ENCODE data around the gene CCDC91. TPM values are rescaled to one million over a fixed set of nuclear protein-coding genes. Genes with fewer than 3 reads are reported as not detected.

CCDC91 gene
- polyA plus RNA-seq, 1 donor from 2014 or later = 11.6 TPM

DNA sequence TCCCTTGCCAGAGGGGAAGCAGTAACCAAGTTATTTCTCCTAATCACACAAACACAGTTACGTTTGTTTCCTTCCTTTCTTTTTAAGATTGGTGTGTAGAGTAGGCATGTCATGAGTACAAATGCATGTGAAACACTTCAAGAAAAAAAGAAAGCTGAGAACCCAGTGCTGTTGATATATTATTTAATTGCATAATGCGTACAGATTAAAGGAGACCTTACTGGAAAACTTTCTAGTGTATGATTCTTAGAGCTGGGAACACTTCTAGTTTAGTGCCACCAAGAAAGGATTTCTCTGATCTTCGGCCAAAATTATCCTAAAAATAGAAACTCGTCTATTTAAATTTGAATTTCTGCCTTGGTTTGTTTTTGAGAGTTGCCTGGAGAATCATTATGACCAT, 365.5 kb downstream of the CCDC91 start:
- H3K4me3 ChIP-seq (ENCODE audit: low read length) = no peak overlapping the region
- no peaks in the 10 kb centered on the region for H3K27me3 ChIP-seq (ENCODE audit: insufficient read depth, low read depth, low read length)
- no peaks in the 10 kb centered on the region for H4K20me1 ChIP-seq (ENCODE audit: insufficient read depth)
- TF ChIP-seq TAF1 (IDR thresholded peaks at IDR 0.05; ENCODE audit: low read depth) = no peak
- H3K9me3 ChIP-seq (ENCODE audit: low read length) = no peaks in the 10 kb centered on the region
- no peaks in the 10 kb centered on the region for H3K36me3 ChIP-seq (ENCODE audit: insufficient read depth, low read length)
- no peaks in the 10 kb centered on the region for H3K9me2 ChIP-seq (ENCODE audit: insufficient read depth, low read length)
- no peaks in the 10 kb centered on the region for H3K79me2 ChIP-seq (replicated peaks; ENCODE audit: insufficient read depth, low read length)
- no peak overlapping the region for H2AFZ ChIP-seq (ENCODE audit: low read depth, low read length)
- no peak overlapping the region for H3K27ac ChIP-seq (ENCODE audit: low read length)
- no peak overlapping the region for H3K4me2 ChIP-seq (ENCODE audit: low read length)
- H3K9ac ChIP-seq (ENCODE audit: low read length) = no peak overlapping the region
- H3F3A ChIP-seq (ENCODE audit: insufficient read depth, low read length, poor library complexity, severe bottlenecking) = no peaks in the 10 kb centered on the region

DNA sequence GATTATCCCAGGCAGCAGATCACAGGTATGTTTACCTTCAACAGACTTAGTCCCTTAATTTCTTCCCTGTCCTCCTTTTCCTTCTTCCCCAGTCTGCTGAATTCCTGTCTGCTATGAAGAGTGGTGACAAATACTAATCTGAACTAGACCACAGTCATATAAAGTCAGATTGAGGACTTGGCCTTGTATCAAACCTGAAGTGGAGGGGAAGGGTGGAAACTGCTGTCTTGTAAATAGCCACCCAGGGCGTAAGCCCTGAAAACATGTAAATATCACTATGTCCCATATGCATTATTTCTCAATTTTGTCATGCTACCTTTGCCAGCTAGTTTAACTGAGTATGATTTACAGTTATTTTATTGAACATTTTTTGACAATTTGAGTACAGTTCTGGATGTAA, 368.0 kb downstream of the CCDC91 start:
- H3K9me3 ChIP-seq (ENCODE audit: low read length) = no peaks in the 10 kb centered on the region
- H4K20me1 ChIP-seq (ENCODE audit: insufficient read depth) = no peaks in the 10 kb centered on the region
- H3K27ac ChIP-seq (ENCODE audit: low read length) = no peak overlapping the region
- no peak overlapping the region for H3K4me3 ChIP-seq (ENCODE audit: low read length)
- no peak overlapping the region for H3K9ac ChIP-seq (ENCODE audit: low read length)
- H3F3A ChIP-seq (ENCODE audit: insufficient read depth, low read length, poor library complexity, severe bottlenecking) = no peaks in the 10 kb centered on the region
- H2AFZ ChIP-seq (ENCODE audit: low read depth, low read length) = no peak overlapping the region
- H3K36me3 ChIP-seq (ENCODE audit: insufficient read depth, low read length) = no peaks in the 10 kb centered on the region
- H3K4me2 ChIP-seq (ENCODE audit: low read length) = no peak overlapping the region
- TF ChIP-seq TAF1 (IDR thresholded peaks at IDR 0.05; ENCODE audit: low read depth) (no peak), MXI1 (conservative IDR thresholded peaks at IDR 0.05; ENCODE audit: poor library complexity, severe bottlenecking) (no peak), EZH2 (IDR thresholded peaks at IDR 0.05; ENCODE audit: borderline replicate concordance, insufficient read depth, low read length, poor library complexity, severe bottlenecking) (no peak), RAD21 (conservative IDR thresholded peaks at IDR 0.05) (no peak), EP300 (conservative IDR thresholded peaks at IDR 0.05; ENCODE audit: poor library complexity, severe bottlenecking) (no peak), SMC3 (conservative IDR thresholded peaks at IDR 0.05; ENCODE audit: poor library complexity) (no peak), POLR2AphosphoS5 (IDR thresholded peaks at IDR 0.05) (no peak)
- TF ChIP-seq, protein P1, sequence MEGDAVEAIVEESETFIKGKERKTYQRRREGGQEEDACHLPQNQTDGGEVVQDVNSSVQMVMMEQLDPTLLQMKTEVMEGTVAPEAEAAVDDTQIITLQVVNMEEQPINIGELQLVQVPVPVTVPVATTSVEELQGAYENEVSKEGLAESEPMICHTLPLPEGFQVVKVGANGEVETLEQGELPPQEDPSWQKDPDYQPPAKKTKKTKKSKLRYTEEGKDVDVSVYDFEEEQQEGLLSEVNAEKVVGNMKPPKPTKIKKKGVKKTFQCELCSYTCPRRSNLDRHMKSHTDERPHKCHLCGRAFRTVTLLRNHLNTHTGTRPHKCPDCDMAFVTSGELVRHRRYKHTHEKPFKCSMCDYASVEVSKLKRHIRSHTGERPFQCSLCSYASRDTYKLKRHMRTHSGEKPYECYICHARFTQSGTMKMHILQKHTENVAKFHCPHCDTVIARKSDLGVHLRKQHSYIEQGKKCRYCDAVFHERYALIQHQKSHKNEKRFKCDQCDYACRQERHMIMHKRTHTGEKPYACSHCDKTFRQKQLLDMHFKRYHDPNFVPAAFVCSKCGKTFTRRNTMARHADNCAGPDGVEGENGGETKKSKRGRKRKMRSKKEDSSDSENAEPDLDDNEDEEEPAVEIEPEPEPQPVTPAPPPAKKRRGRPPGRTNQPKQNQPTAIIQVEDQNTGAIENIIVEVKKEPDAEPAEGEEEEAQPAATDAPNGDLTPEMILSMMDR (IDR thresholded peaks at IDR 0.05; ENCODE audit: poor library complexity, severe bottlenecking) = no peak
- TF ChIP-seq, protein P2, sequence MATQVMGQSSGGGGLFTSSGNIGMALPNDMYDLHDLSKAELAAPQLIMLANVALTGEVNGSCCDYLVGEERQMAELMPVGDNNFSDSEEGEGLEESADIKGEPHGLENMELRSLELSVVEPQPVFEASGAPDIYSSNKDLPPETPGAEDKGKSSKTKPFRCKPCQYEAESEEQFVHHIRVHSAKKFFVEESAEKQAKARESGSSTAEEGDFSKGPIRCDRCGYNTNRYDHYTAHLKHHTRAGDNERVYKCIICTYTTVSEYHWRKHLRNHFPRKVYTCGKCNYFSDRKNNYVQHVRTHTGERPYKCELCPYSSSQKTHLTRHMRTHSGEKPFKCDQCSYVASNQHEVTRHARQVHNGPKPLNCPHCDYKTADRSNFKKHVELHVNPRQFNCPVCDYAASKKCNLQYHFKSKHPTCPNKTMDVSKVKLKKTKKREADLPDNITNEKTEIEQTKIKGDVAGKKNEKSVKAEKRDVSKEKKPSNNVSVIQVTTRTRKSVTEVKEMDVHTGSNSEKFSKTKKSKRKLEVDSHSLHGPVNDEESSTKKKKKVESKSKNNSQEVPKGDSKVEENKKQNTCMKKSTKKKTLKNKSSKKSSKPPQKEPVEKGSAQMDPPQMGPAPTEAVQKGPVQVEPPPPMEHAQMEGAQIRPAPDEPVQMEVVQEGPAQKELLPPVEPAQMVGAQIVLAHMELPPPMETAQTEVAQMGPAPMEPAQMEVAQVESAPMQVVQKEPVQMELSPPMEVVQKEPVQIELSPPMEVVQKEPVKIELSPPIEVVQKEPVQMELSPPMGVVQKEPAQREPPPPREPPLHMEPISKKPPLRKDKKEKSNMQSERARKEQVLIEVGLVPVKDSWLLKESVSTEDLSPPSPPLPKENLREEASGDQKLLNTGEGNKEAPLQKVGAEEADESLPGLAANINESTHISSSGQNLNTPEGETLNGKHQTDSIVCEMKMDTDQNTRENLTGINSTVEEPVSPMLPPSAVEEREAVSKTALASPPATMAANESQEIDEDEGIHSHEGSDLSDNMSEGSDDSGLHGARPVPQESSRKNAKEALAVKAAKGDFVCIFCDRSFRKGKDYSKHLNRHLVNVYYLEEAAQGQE (IDR thresholded peaks at IDR 0.05; ENCODE audit: borderline replicate concordance) = no peak
- H3K27me3 ChIP-seq (ENCODE audit: insufficient read depth, low read depth, low read length) = no peaks in the 10 kb centered on the region
- H3K9me2 ChIP-seq (ENCODE audit: insufficient read depth, low read length) = no peaks in the 10 kb centered on the region
- no peaks in the 10 kb centered on the region for H3K79me2 ChIP-seq (replicated peaks; ENCODE audit: insufficient read depth, low read length)

DNA sequence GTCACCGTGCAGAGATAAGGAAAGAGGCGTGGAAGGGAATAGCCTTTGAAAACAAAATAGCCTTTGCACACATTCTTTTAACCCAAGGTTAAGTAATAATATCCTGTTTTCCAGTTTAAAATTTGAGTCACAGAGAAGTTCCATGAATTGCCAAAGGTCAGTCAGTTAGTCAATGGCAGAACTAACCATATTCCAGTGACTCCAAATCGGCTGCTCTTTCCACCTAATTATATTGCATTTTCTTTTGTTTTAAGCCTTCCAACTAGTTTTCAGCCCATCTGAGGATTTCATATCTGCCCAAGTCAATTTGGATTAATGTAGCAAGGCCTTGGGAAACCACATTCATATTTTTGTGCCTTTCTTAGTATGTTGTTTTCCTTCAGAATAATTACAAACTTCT, 373.0 kb downstream of the CCDC91 start:
- no peak overlapping the region for H2AFZ ChIP-seq (ENCODE audit: low read depth, low read length)
- no peaks in the 10 kb centered on the region for H3K9me3 ChIP-seq (ENCODE audit: low read length)
- no peak overlapping the region for H3K4me3 ChIP-seq (ENCODE audit: low read length)
- no peaks in the 10 kb centered on the region for H3K9me2 ChIP-seq (ENCODE audit: insufficient read depth, low read length)
- no peaks in the 10 kb centered on the region for H3K79me2 ChIP-seq (replicated peaks; ENCODE audit: insufficient read depth, low read length)
- H3K36me3 ChIP-seq (ENCODE audit: insufficient read depth, low read length) = no peaks in the 10 kb centered on the region
- H3K27ac ChIP-seq (ENCODE audit: low read length) = no peak overlapping the region
- TF ChIP-seq EZH2 (IDR thresholded peaks at IDR 0.05; ENCODE audit: borderline replicate concordance, insufficient read depth, low read length, poor library complexity, severe bottlenecking) (no peak), RAD21 (conservative IDR thresholded peaks at IDR 0.05) (no peak), EP300 (conservative IDR thresholded peaks at IDR 0.05; ENCODE audit: poor library complexity, severe bottlenecking) (no peak), MXI1 (conservative IDR thresholded peaks at IDR 0.05; ENCODE audit: poor library complexity, severe bottlenecking) (no peak), SMC3 (conservative IDR thresholded peaks at IDR 0.05; ENCODE audit: poor library complexity) (no peak), POLR2AphosphoS5 (IDR thresholded peaks at IDR 0.05) (no peak), TAF1 (IDR thresholded peaks at IDR 0.05; ENCODE audit: low read depth) (no peak)
- TF ChIP-seq, protein P1 (IDR thresholded peaks at IDR 0.05; ENCODE audit: poor library complexity, severe bottlenecking) = no peak
- TF ChIP-seq, protein P2 (IDR thresholded peaks at IDR 0.05; ENCODE audit: borderline replicate concordance) = no peak
- no peaks in the 10 kb centered on the region for H3F3A ChIP-seq (ENCODE audit: insufficient read depth, low read length, poor library complexity, severe bottlenecking)
- H3K4me2 ChIP-seq (ENCODE audit: low read length) = no peak overlapping the region
- H4K20me1 ChIP-seq (ENCODE audit: insufficient read depth) = no peaks in the 10 kb centered on the region
- H3K9ac ChIP-seq (ENCODE audit: low read length) = no peak overlapping the region
- no peaks in the 10 kb centered on the region for H3K27me3 ChIP-seq (ENCODE audit: insufficient read depth, low read depth, low read length)

All from neural cell (in vitro differentiated cells).